DMS53 treated with DMSO at 0.1 percent for 48 hours (cell line): ENCODE measurements around the gene OR11H6.
"Not testable (repeated sequence)": the region's sequence is repeated elsewhere in the genome, so short reads cannot be mapped to it uniquely, and the experiment has no call there.

ENCODE experiments used
- DNase-seq: peaks from one replicate; lab custom pipeline; 2025; ENCODE audit not compliant: unreplicated experiment; lab: John Stamatoyannopoulos, UW

The OR11H6 gene

GRCh38 chr14:20223410-20223809 is at the start of gene OR11H6:
OR11H6 (plus strand) TSS chr14:20223710; CDS start chr14:20223710, 0 bp downstream.
- DNase-seq, result no peak

- not testable (repeated sequence) for DNase-seq
These were observed 49.3 kb upstream of the OR11H6 start for GRCh38 chr14:20174205-20174604.

GRCh38 chr14:20176330-20176729 is 47.2 kb upstream of the OR11H6 start:
- no peak for DNase-seq

GRCh38 chr14:20177433-20177974 is 46.0 kb upstream of the OR11H6 start:
- DNase-seq, result no peak

- DNase-seq, result no peak
These were observed 44.3 kb upstream of the OR11H6 start for GRCh38 chr14:20179218-20179617.

GRCh38 chr14:20179880-20180279 is 43.6 kb upstream of the OR11H6 start:
- no peak for DNase-seq

GRCh38 chr14:20180486-20180885 is 43.0 kb upstream of the OR11H6 start:
- no peak for DNase-seq

GRCh38 chr14:20184181-20184580 is 39.3 kb upstream of the OR11H6 start:
- DNase-seq, result no peak

GRCh38 chr14:20190596-20190995 is 32.9 kb upstream of the OR11H6 start, which contains the start of gene OR11G2:
OR11G2 (plus strand) TSS chr14:20190896; CDS start chr14:20197438, 6,542 bp downstream.
- DNase-seq, result no peak

- DNase-seq, result no peak
These were observed 32.1 kb upstream of the OR11H6 start for GRCh38 chr14:20191396-20191795.

GRCh38 chr14:20194101-20194500 is 29.4 kb upstream of the OR11H6 start:
- no peak for DNase-seq

- DNase-seq, result not testable (repeated sequence)
These were observed 28.3 kb upstream of the OR11H6 start for GRCh38 chr14:20195170-20195569.

GRCh38 chr14:20195911-20196310 is 27.6 kb upstream of the OR11H6 start:
- DNase-seq, result no peak

GRCh38 chr14:20197459-20197858 is 26.1 kb upstream of the OR11H6 start:
- no peak for DNase-seq

- no peak for DNase-seq
These were observed 24.5 kb upstream of the OR11H6 start for GRCh38 chr14:20198991-20199390.

- DNase-seq, result no peak
These were observed 18.8 kb upstream of the OR11H6 start for GRCh38 chr14:20204721-20205120.

GRCh38 chr14:20209595-20209994 is 13.9 kb upstream of the OR11H6 start:
- DNase-seq, result no peak

GRCh38 chr14:20212406-20212805 is 11.1 kb upstream of the OR11H6 start:
- DNase-seq, result not testable (repeated sequence)

- no peak for DNase-seq
These were observed 8.3 kb upstream of the OR11H6 start for GRCh38 chr14:20215196-20215595.

- no peak for DNase-seq
These were observed 4.5 kb upstream of the OR11H6 start for GRCh38 chr14:20219033-20219432.

- no peak for DNase-seq
These were observed 5.2 kb downstream of the OR11H6 start, which contains the start of gene OR11H7 for GRCh38 chr14:20228681-20229080. OR11H7 (plus strand) TSS chr14:20228981.

- DNase-seq, result not testable (repeated sequence)
These were observed 11.9 kb downstream of the OR11H6 start for GRCh38 chr14:20235415-20235814.

- no peak for DNase-seq
These were observed 24.2 kb downstream of the OR11H6 start for GRCh38 chr14:20247646-20248246.
